Endothelial cell of umbilical vein (primary cell): ENCODE results near the gene INS. TPM values are rescaled to one million over a fixed set of nuclear protein-coding genes. Genes with fewer than 3 reads are reported as not detected.
A peak's percentile ranks its signal among the peaks of the same experiment; 100 is the strongest.

ENCODE experiments used
- BruUV-seq: library from RNA; stranded (reverse); fragments of 400-500 nt; replicated peaks from 2 replicates; lab custom pipeline; 2021; lab: Mats Ljungman, UMichigan
- CTCF ChIA-PET: fragments of 300-600, 350-600 bp; sonication (Branson Sonifier 250); formaldehyde crosslinking; loops from one replicate; lab custom pipeline; 2021; ENCODE audit warnings: antibody characterized with exemption, inconsistent platforms; lab: Charles Lee
- POLR2A ChIA-PET: fragments of 300-600, 350-600 bp; sonication (Branson Sonifier 250); formaldehyde crosslinking; loops from one replicate; lab custom pipeline; 2021; ENCODE audit warnings: antibody characterized with exemption, inconsistent platforms; lab: Charles Lee
- DNase-seq: peaks from one replicate; pipeline ENCODE4 v3.0.0-alpha.2; 2011; ENCODE audit warnings: low read depth, low spot score
- FAIRE-seq: peaks from 2 replicates; lab custom pipeline; 2011; peaks lifted over from hg19 to GRCh38; lab: Jason Lieb, UNC
- H2AFZ ChIP-seq: 2 replicates; pipeline ENCODE4 v1.6.0; 2012; ENCODE audit warnings: low read depth, low read length, control low read depth, inconsistent platforms
- H3K27ac ChIP-seq: 2 replicates; pipeline ENCODE4 v1.5.1; 2011; ENCODE audit warnings: low read depth, mild to moderate bottlenecking, control low read depth, low read length, moderate library complexity; ENCODE audit not compliant: insufficient read depth
- H3K27me3 ChIP-seq, 2 experiments: 2 replicates each; pipeline versions ENCODE4 v1.6.0 to v1.6.1; 2011; ENCODE audit warnings: low read length in 2 of 2, mixed read lengths in 1 of 2; ENCODE audit not compliant: control insufficient read depth in 2 of 2, insufficient read depth in 2 of 2
- H3K36me3 ChIP-seq, 2 experiments: 2 replicates in 1 of 2; 3 replicates in 1 of 2; pipeline ENCODE4 v1.5.1; 2011; ENCODE audit warnings: low read length in 2 of 2, mild to moderate bottlenecking in 1 of 2, moderate library complexity in 1 of 2; ENCODE audit not compliant: control insufficient read depth in 2 of 2, insufficient read depth in 2 of 2; ENCODE audit errors: extremely low read depth in 1 of 2
- H3K4me1 ChIP-seq: 3 replicates; pipeline ENCODE4 v1.5.1; 2011; ENCODE audit warnings: mild to moderate bottlenecking, low read length; ENCODE audit not compliant: control insufficient read depth, insufficient read depth; ENCODE audit errors: extremely low read depth
- H3K4me2 ChIP-seq: 2 replicates; pipeline ENCODE4 v1.6.1; 2011; ENCODE audit warnings: low read length, control low read depth, mixed read lengths; ENCODE audit not compliant: insufficient read depth
- H3K4me3 ChIP-seq, 3 experiments: fragments of 200-600 bp in 1 of 3; sonication (generic), shearing (Covaris generic) in 1 of 3; replicated peaks in 1 of 3; 2 replicates each; pipeline ENCODE4 v1.5.1; 2011 to 2016; ENCODE audit warnings: control low read depth in 3 of 3, low read length in 3 of 3, mild to moderate bottlenecking in 2 of 3, inconsistent platforms in 1 of 3, low read depth in 1 of 3, moderate library complexity in 1 of 3; ENCODE audit not compliant: insufficient read depth in 1 of 3
- H3K79me2 ChIP-seq: 2 replicates; pipeline ENCODE4 v1.6.0; 2012; ENCODE audit warnings: low read length, inconsistent platforms; ENCODE audit not compliant: control insufficient read depth, insufficient read depth
- H3K9ac ChIP-seq: replicated peaks from 2 replicates; pipeline ENCODE3; 2011; ENCODE audit warnings: low read length, control low read depth; ENCODE audit not compliant: insufficient read depth; ENCODE audit errors: extremely low read depth
- H3K9me1 ChIP-seq: replicated peaks from 3 replicates; pipeline ENCODE4 v1.6.0; 2011; ENCODE audit warnings: mild to moderate bottlenecking, low read length; ENCODE audit not compliant: control insufficient read depth, insufficient read depth; ENCODE audit errors: extremely low read depth
- H3K9me3 ChIP-seq: replicated peaks from 2 replicates; pipeline ENCODE4 v1.5.1; 2012; ENCODE audit warnings: low read length, inconsistent platforms; ENCODE audit not compliant: control insufficient read depth, insufficient read depth
- H4K20me1 ChIP-seq: replicated peaks from 2 replicates; pipeline ENCODE3; 2011; ENCODE audit warnings: mild to moderate bottlenecking, low read length; ENCODE audit not compliant: control insufficient read depth, insufficient read depth; ENCODE audit errors: extremely low read depth
- EZH2 ChIP-seq: IDR thresholded peaks from 2 replicates; pipeline ENCODE4 v1.6.1; 2012; ENCODE audit warnings: borderline replicate concordance, low read depth, mild to moderate bottlenecking, moderate library complexity, low read length, inconsistent platforms; ENCODE audit not compliant: severe bottlenecking
- FOS ChIP-seq: IDR thresholded peaks from 2 replicates; pipeline ENCODE4 v1.6.1; 2011; ENCODE audit warnings: mild to moderate bottlenecking, low read length, moderate library complexity, borderline replicate concordance; ENCODE audit not compliant: insufficient read depth
- GATA2 ChIP-seq: IDR thresholded peaks from 2 replicates; pipeline ENCODE4 v1.7.0; 2011; ENCODE audit warnings: low read depth, mild to moderate bottlenecking, moderate library complexity, mixed read lengths, low read length; ENCODE audit not compliant: insufficient read length, insufficient read depth
- MYC ChIP-seq: IDR thresholded peaks from one replicate; pipeline ENCODE4 v1.6.1; 2011; ENCODE audit warnings: mild to moderate bottlenecking, low read depth, low read length
- POLR2AphosphoS5 ChIP-seq: IDR thresholded peaks from 2 replicates; pipeline ENCODE4 v1.6.1; 2012; ENCODE audit warnings: low read depth, mild to moderate bottlenecking, control low read depth, low read length, moderate library complexity; ENCODE audit not compliant: insufficient read depth
- dilution Hi-C: fragments of 300-500 bp; cut with MboI; formaldehyde crosslinking; loops from one replicate; pipeline ENCODE4 v1.15.0; 2019; ENCODE audit warnings: low sequenced_read_pairs; ENCODE audit not compliant: extremely low pct_ligation_motif_present
- intact Hi-C: fragments of 100-400 bp; cut with micrococcal nuclease; formaldehyde crosslinking; loops from one replicate; pipeline ENCODE4 v1.10.0; 2022
- polyA plus RNA-seq, 4 experiments: library from polyadenylated mRNA; depleted of rRNA in 3 of 4; stranded (reverse) in 3 of 4; unstranded in 1 of 4; fragments of >200 nt; gene quantifications; 2 replicates each; pipeline versions ENCODE4 v1.2.1 to v1.2.3, GENCODE V29; 2011 to 2012; ENCODE audit warnings: missing spikeins in 1 of 4
- total RNA-seq: library from RNA; stranded (reverse); gene quantifications from 2 replicates; pipeline ENCODE4 v1.2.3, GENCODE V29; 2021
- TF ChIP-seq, protein P1 (sequence below), 2 donors: IDR thresholded peaks; 1 replicate in 1 of 2; 2 replicates in 1 of 2; pipeline ENCODE4 v1.5.1; 2011; ENCODE audit warnings: low read length in 2 of 2, mild to moderate bottlenecking in 2 of 2, moderate library complexity in 2 of 2, control low read depth in 1 of 2, inconsistent platforms in 1 of 2, low read depth in 1 of 2; ENCODE audit not compliant: insufficient read depth in 1 of 2; ENCODE audit errors: extremely low read depth in 1 of 2

The INS gene
- total and polyA plus RNA-seq, 2 donors (not counting 3 experiments of a cell fraction or from before 2014, with no cell fraction given): not detected

GRCh38 chr11:2139123-2139521 lies 21.9 kb downstream of the INS start, which contains the start of gene IGF2:
IGF2 (minus strand) TSS chr11:2139389; CDS start chr11:2135523, 3,866 bp downstream.
- no peaks in the 10 kb centered on the region for H3K9me3 ChIP-seq
- TF ChIP-seq MYC (no peak), EZH2 (no peak), GATA2 (no peak), FOS (no peak)
- H3K27ac ChIP-seq: no peak within 1 kb of the TSS
- no peak within 1 kb of the TSS for H3K4me2 ChIP-seq
- DNase-seq (no peak), FAIRE-seq (no peak)
- no peaks in the 10 kb centered on the region for H4K20me1 ChIP-seq
- H3K9ac ChIP-seq: no peak within 1 kb of the TSS
- dilution Hi-C loops: no loop called here
- BruUV-seq: no TSS peak
- H2AFZ ChIP-seq: no peak within 1 kb of the TSS
- peaks cover 28 to 54% of the 10 kb centered on the region in 2 experiments for H3K27me3 ChIP-seq
- H3K79me2 ChIP-seq: no peaks in the 10 kb centered on the region
- CTCF ChIA-PET: interaction anchor here (1.1 to 5.9 kb wide), 5 partner anchors 12 to 257 kb away, joined by 3 to 64 read pairs (median 4); no protein-coding TSS in a partner anchor
- intact Hi-C loops: loop anchor here (1.0 kb wide), 1 partner anchor 62 kb away; no protein-coding TSS in a partner anchor
- peak within 1 kb of the TSS in 2 of 3 experiments; percentile 3 to 23 for H3K4me3 ChIP-seq
- peaks cover 3% of the 10 kb centered on the region for H3K4me1 ChIP-seq
- POLR2A ChIA-PET: interaction anchor here (0.7 kb wide), 1 partner anchor 29 kb away, joined by 4 read pairs; no protein-coding TSS in a partner anchor
- no peaks in the 10 kb centered on the region for H3K9me1 ChIP-seq
- H3K36me3 ChIP-seq: no peaks in the 10 kb centered on the region

- H3K27ac ChIP-seq: no peak overlapping the region
- intact Hi-C loops: loop anchor here (1.0 kb wide), 1 partner anchor 61 kb away; no protein-coding TSS in a partner anchor
- ChIA-PET POLR2A (interaction anchor here (0.7 kb wide), 1 partner anchor 29 kb away, joined by 4 read pairs; no protein-coding TSS in a partner anchor), CTCF (interaction anchor here (1.2 to 5.9 kb wide), 3 partner anchors 12 to 30 kb away, joined by 4 to 64 read pairs (median 6); no protein-coding TSS in a partner anchor)
- H3K36me3 ChIP-seq: no peaks in the 10 kb centered on the region
- peak overlapping the region in 2 of 3 experiments; percentile 3 to 23 for H3K4me3 ChIP-seq
- BruUV-seq: no TSS peak
- peaks cover 25 to 49% of the 10 kb centered on the region in 2 experiments for H3K27me3 ChIP-seq
- no peak overlapping the region for H2AFZ ChIP-seq
- H4K20me1 ChIP-seq: no peaks in the 10 kb centered on the region
- H3K4me2 ChIP-seq: no peak overlapping the region
- no peaks in the 10 kb centered on the region for H3K9me1 ChIP-seq
- peaks cover 3% of the 10 kb centered on the region for H3K4me1 ChIP-seq
- no peak overlapping the region for H3K9ac ChIP-seq
- no peak for TF ChIP-seq POLR2AphosphoS5
- peak; percentile 88 for TF ChIP-seq EZH2
- TF ChIP-seq GATA2: no peak
- TF ChIP-seq, protein P1, sequence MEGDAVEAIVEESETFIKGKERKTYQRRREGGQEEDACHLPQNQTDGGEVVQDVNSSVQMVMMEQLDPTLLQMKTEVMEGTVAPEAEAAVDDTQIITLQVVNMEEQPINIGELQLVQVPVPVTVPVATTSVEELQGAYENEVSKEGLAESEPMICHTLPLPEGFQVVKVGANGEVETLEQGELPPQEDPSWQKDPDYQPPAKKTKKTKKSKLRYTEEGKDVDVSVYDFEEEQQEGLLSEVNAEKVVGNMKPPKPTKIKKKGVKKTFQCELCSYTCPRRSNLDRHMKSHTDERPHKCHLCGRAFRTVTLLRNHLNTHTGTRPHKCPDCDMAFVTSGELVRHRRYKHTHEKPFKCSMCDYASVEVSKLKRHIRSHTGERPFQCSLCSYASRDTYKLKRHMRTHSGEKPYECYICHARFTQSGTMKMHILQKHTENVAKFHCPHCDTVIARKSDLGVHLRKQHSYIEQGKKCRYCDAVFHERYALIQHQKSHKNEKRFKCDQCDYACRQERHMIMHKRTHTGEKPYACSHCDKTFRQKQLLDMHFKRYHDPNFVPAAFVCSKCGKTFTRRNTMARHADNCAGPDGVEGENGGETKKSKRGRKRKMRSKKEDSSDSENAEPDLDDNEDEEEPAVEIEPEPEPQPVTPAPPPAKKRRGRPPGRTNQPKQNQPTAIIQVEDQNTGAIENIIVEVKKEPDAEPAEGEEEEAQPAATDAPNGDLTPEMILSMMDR (IDR thresholded peaks at IDR 0.05; ENCODE audit: extremely low read depth in 1 of 2, insufficient read depth in 1 of 2, low read depth in 1 of 2, low read length in 2 of 2): no peak
- no peak for FAIRE-seq
- dilution Hi-C loops: no loop called here
- H3K9me3 ChIP-seq: no peaks in the 10 kb centered on the region
- no peak for DNase-seq
- H3K79me2 ChIP-seq: no peaks in the 10 kb centered on the region
These were observed 22.4 kb downstream of the INS start for GRCh38 chr11:2138431-2139122.
